GM18511 (cell line): ENCODE results near the gene DHPS.

ENCODE experiments used
- ATAC-seq: cut with Tn5 transposase; IDR thresholded peaks from one replicate; pipeline ENCODE4 v1.9.1; 2021; ENCODE audit warnings: mild to moderate bottlenecking, moderate library complexity; ENCODE audit not compliant: unreplicated experiment

The DHPS gene

DNA sequence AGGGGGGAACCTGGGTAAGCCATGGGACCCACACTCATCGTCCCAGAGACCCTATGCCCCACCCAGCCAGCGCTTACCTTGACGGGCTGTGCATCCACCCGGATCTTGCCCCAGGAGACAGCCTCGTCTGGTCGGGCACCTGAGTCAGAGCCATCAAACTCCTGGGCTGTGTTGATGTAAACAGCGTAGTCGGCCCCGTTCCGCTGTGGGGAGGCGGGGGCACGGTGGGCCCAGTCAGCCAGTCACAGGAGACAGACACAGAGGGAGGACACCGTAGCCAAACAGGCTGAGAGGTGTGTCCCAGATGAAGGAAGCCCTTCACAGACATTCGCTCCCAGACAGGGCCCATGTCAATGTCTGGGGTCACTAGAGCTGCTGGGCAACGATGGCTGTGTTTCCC, 5.7 kb downstream of the DHPS start:
- no peak for ATAC-seq

DNA sequence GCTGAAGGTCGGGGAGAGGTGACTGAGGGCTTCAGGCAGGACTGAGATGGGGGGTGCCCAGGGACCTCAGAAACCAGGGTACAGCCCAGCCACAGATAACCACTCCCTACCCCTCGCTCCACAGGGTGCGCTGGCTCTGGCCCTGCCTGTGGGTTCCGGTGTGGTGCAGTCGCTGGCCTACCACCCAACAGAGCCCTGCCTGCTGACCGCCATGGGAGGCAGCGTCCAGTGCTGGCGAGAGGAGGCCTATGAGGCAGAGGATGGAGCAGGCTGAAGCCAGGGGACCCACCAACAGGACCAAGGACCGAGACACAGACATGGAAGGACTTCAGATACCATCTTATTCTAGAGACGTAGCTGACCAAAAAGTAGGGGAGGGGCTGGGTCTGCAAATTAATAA, 6.3 kb downstream of the DHPS start:
- no peak for ATAC-seq

DNA sequence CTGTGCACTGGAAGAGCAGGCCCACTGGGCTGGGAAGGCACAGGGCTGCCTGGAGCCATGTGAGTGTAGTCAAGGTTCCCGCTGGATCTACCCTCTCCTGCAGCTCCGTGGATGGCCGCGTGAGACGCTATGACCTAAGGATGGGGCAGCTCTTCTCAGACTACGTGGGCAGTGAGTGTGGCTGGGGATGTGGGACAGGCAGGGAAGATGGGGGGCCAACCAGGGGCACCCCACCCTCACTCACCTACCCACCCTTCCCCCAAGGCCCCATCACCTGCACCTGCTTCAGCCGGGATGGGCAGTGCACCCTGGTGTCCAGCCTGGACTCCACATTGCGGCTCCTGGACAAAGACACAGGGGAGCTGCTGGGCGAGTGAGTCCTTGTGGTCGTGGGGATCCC, 8.9 kb downstream of the DHPS start:
- no peak for ATAC-seq

DNA sequence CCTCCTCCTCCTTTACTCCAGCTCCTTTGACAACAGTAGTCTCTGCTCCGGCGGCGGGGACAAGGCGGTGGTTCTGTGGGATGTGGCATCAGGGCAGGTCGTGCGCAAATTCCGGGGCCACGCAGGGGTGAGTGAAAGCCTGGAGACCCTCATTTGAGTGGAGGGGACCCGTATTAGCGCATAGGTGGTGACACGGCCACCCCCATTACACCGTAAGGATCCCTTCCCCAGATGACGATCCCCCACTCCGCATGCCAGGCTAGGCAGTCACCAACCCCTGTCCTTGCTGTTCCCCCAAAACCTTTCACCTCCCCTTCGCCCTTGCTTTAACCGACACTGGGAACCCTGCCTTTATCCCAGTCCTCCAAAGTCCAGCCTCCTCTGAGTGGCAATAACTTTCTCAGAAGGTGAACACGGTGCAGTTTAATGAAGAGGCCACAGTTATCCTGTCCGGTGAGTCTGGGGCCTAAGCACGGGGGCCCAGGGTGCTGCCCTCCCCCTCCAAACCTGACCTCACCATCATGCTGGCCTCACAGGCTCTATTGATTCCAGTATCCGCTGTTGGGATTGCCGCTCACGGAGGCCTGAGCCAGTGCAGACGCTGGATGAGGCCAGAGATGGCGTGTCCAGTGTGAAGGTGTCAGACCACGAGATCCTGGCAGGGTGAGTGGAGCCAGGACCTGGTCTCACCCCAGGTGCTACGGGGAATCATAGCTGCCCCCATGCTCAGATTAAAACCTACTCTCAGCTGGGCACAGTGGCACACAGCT, 11.3 kb downstream of the DHPS start:
- no peak for ATAC-seq

DNA sequence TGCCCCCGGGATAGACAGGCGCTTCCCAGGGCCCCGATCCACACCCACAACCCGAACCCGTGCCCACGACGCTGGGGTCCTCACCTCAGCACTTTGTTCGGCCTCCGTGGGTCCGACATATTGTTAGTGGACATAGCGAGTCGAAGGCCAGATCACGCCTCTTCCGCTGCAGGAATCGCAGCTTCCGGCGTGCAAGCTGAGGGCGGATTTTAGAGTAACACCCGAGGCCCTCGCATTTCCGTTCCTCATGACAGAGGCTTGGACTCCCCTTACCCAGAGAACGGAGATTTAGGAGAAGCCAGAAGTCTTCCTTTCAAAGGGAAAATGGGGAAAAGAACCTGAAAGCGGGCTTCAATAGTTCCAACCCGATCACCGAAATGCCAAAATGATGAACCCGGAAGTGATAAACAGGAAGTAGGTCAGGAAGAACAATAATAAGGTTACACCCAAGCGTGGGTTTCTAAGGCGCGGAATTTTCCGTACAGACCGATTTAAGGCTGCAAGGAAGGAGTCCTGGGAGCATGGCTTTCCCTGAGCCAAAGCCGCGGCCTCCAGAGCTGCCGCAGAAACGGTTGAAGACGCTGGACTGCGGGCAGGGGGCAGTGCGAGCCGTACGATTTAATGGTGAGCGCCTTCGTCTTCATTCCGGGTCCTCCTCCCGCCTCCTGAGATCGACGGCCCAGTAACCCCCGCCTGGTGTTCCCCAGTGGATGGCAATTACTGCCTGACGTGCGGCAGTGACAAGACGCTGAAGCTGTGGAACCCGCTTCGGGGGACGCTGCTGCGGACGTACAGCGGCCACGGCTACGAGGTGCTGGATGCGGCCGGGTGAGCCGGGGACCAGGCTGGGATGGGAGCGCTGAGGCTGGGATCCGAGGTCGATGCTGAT, 12.2 kb downstream of the DHPS start:
- ATAC-seq, result no peak

DNA sequence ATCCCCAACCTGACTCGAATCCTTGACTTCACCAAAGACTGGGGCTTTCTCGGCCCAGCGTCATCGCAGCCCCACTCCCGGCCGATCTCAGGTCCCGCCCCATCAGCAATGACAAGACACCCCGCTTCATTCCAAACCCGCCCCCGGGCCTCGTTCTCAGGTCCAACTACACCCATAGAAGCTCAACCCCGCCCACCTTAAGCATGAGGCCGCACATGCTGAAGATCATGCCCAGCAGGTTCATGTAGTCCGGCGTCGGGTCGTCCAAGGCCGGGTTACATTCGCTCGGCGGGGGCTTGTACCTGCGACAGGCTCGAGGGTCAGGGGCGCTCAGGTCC, 12.8 kb downstream of the DHPS start:
- no peak for ATAC-seq

DNA sequence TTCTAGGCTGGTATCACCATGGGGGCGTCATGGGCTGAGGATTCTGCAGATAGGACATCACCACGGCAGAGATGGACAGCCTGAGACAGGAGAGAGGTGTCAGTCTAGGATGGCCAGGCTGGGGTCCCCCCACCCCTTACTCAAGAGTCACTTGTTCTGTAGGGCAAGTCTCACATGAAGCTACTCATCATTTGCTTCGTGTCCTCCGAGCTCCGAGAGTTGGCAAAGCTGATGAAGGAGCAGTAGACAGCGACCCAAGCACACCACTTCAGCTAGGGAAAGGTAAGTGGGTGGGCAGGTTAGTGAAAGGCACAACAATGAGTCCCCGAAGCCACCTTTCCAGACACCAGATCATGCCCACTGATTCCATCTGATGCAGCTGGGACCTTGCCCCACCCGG, 13.3 kb downstream of the DHPS start:
- ATAC-seq, result no peak

DNA sequence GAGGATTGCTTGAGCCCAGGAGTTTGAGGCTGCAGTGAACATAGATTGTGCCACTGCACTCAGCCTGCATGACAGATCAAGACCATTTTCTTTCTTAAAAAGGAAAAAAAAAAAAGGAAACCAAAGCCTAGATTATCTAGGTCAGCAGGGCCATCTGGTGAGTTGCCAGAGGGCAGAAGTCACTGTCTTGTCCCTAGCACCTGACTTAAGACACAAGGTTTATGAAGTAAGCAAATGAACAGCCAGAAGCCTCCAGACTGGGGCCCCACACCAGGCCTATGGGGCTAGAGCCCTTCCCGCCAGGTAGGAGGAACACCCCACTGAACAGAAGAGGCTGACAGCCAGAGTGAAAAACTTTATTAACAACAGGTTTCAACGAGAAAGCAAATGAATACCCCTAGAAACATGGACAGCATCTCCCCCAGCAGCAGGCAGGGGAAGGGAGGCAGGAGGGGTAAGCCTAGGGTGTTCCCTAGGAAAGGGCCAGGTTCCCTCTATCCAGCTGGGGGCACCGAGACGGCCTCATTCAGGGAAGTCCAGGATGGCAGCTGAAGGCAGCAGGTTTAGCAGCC, 13.9 kb downstream of the DHPS start:
- ATAC-seq, result no peak

DNA sequence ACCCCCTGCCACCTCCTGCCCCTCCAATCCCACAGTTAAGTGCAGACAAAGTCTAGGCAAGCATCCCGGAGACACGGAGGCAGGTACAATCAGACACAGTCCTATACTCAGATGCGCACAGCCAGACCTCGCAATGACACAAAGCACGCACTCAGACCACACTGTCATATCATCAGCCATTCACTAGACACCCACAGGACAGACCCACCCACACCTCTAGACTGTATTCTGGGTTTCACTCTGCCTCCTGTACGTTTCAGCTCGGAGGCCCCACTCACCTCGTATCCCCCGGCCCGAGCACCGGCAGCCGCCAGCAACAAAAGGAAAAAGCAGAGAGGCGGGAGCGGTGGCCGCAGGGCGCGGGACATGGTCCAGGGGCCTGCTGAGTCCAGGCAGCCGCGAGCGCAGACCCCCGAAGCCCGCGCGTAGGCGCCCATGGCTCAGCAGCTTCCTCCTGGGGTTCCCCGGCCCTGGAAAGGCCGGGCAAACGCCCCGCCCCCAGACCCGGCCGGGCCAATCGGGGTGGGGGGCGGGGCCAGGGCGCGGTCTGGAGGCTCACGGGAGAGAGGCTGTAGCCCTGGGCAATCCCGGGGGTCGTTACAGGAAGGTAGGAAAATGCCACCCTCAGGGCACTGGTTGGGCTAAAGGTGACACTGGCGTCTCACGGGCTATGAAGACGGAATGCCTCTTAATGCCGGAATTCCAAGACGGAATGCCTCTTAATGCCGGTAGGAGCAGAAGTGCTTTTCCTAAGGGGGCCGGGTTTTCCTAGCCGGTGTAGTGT, 15.2 kb downstream of the DHPS start, which contains the start of the genes MAN2B1 and WDR83:
Gene MAN2B1, minus strand, starts transcription at position 478 of the 784 bp plus-strand sequence. Its CDS starts 41 bp downstream, at position 437.
Gene WDR83, plus strand, starts transcription at position 543 of the 784 bp plus-strand sequence. CDS start 2,984 bp downstream, outside the sequence.
- peak; percentile 51 for ATAC-seq

DNA sequence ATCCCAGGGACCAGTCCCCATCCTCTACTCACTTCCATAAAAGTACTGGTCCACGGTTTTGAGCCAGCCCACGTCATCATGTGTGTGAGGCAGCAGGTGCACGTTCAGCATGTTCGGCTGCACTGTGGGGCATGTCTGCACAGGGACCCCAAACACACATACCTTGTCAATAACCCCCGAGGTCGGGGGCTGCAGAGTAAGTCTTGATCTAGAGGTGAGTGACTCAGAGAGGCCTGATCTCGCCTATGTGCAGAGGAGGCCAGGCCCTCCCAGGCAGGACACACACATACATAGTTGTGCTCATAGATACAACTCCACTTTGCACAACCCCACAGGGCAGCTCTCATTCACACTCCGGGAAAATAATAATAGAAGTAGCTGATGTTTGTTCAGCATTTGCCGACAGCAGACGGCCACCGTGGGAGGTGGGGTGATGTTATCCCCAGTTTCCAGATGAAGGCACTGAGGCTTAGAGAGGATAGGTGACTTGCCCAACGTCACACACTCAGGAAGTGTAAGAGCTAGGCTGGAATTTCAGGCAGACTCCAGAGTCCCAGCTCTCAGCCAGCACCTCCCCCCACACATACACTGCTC, 15.9 kb downstream of the DHPS start:
- no peak for ATAC-seq

DNA sequence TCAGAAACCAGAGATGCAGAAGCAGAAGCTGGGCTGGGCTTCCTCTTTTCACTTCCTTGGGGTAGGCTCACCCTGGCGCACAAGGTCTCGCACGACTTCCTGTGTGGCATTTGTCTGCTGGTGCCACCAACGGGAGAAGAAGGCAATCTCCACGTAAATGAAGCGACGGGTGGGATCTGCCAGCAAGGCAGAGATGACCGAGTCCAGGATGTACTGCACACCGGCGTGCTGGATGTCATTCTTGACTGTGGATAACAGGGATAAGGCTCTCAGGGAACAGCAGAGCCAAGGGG, 16.5 kb downstream of the DHPS start:
- ATAC-seq, result peak; percentile 35

DNA sequence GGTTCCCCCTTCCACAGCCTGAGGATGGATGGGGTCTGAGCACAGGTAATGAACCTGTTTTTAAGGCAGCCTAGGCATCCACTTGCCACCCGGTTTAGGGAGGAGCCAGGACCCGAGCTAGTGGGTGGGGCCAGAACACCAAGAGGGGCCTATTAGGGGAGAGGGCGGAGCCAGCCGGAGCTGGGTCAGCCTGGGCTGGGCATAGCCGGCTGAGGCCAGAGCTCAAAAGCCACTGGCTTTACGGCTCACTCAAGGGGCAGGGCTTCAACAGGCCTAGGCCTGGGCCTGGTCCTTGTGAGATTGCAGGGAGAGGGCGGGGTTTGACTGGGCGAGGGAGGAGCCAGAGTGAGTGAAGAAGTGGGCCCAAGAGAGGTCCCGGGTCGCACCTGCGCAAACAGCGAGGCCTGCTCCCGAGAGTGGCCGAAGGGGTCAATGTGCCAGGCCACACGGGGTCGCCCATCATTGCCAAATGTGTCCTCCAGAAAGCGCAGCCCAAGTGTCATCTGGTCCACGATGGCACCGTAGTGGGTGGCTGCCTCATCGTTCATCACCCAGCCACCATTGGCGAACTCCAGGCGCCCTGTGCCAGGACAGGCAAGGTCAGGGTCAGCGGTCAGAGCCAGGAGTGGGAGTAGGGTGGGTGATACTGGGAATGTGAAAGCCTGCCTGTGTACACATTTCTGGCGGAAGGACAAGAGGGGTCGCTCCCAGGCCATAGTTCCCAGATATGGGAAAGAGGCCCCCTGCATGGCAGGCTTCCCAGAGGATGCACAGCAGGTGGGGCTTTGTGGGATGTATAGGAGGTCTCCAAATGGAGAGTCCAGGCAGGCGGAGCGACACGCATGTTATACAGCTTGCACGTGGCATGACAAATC, 17.0 kb downstream of the DHPS start:
- no peak for ATAC-seq

DNA sequence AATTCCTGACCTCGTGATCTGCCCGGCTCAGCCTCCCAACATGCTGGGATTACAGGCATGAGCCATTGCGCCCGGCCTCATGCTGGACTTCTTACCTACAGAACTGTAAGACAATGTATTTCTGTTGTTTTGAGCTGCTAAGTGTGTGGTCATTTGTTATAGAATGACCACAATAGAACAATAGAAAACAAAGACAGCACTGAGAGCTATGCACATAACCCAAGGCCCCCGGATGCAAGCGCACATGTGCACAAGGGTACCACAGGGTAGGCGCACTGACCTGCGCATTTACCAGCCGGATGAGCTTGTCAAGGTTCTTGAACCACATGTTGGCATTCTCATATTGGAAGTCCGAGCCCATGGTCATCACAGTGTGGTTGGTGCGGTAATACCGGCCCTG, 20.7 kb downstream of the DHPS start:
- no peak for ATAC-seq

DNA sequence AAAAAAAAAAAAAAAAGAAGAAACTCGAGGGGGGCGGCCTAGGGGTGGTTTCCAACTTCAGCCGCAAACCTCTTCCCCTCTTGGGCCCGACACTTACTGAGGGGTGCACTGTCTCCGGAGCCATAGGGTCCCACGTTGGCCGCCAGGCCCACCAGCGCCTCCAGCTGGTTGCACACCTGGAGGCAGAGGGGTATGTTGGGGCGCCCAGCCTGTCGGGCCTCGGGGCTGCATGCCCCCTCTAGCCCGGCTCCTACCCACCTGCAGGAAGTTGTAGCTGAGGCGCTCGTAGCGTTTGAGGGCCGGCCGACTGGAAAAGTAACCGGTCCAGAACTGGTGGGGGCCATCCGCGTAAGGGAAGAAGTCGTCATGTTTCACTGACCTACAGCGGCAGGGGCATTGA, 23.7 kb downstream of the DHPS start:
- ATAC-seq, result no peak

DNA sequence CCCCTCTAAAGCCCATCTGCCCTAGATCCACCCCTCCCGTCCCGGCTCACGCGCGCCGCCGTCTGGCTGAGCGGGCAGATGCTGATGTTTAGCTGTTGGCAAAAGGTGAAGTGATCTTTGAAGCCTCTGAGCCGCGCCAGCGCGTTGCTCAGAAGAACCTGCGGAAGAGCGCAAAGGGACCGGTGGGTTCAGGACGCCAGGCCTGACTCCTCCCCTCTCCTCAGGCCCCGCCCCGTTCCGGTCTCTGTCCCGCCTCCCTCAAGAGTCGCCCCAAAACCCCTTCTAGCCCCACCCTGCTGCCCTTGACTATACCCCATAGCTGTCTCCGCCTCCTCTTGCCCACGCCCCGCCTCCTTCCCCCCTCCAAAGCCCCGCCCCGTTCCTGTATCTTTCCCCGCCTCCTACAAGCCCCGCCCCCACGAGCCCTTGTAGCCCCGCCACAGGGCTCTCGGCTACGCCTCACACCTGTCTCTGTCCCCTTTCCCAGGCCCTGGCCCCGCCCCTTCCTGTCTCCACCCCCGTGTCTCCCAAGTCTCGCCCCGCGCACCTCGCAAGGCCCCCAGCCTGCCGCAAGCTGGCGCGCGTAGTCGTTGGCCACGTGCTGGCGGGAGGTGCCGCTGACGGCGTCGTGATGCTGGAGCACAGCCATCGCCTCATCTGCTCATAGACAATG, 24.6 kb downstream of the DHPS start:
- no peak for ATAC-seq

DNA sequence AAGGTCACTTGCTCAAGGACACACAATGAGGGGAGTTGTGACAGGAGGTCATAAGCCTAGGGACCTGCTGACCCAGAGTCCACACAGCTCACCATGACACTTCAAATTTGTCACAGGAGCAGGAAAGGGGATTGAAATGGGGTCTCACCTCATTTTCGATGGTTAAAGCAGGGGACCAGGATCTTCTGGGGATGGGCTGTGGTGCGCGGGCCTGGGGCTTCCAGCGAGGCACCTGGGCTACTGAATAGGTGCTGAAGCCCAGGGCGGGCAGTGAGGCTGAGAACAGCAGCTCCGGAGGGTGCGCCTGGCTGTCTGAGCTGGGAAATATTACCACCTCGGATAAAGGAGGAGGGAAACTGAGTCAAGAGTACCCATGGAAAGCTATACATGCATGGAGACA, 26.1 kb downstream of the DHPS start:
- no peak for ATAC-seq

DNA sequence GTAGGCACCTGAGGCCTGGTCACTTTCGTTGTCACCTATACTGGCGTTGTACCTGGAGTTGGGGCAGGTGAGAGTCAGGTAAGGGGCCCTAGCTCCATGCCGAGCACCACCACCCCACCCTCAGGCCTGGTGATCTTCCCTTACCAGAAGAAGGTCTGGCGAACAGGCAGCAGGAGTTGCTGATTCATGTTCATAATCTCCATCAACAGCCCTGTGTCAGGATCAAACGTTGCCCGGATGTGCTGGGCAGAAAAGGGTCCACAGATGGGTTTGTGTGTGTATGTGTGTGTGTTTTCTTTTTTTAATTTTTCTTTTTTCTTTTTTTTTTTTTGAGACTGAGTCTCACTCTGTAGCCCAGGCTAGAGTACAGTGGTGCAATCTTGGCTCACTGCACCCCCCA, 29.5 kb downstream of the DHPS start:
- no peak for ATAC-seq

DNA sequence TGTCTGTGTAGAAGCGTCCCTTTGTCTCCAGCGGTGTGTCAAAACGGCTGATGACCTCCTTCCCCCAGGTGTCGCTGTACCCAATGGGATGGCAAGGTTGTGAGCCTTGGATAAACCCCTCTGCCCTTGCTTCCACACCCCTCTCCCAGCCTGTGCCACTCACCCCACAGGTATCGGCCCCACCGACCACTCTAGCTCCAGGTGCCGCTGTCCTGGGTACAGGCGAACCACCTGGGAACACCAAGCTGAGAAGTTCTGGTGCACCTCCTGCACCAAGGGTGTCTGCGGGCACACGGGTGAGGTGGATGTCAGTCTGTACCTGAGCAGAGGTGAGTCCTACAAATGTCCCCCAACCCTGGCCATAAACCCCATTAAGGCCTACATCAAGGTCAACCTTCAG, 31.7 kb downstream of the DHPS start:
- no peak for ATAC-seq

DNA sequence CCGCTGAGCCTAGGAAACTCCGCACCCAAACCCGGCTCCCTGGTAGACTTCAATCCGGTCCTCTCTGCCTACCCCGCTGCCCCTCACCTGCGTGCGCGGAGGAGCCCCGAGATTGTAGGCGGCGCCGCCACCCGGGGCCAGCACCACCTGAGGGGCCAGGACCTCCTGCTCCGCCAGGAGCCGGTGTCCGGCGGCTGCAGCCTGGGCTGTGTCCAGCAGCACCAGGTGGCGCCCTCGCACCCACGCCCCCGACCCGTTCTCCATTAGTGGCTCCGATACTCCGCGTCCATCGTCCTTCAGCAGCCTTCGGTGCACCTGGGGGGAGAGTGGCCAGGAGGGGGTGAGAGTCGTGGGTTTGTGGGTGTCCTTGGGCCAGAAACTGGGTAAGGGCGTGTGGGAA, 33.6 kb downstream of the DHPS start:
- ATAC-seq, result no peak
